VCaP (cell line): ENCODE data around the gene ANKS6.

ENCODE experiments used
- H3K27ac ChIP-seq: fragments of 450-650 bp; 2 replicates; pipeline ENCODE4 v1.5.1; 2017
- CTCF ChIP-seq: fragments of 450-650 bp; conservative IDR thresholded peaks from 2 replicates; pipeline ENCODE4 v1.5.1; 2017; ENCODE audit warnings: mild to moderate bottlenecking, moderate library complexity

Gene ANKS6

DNA sequence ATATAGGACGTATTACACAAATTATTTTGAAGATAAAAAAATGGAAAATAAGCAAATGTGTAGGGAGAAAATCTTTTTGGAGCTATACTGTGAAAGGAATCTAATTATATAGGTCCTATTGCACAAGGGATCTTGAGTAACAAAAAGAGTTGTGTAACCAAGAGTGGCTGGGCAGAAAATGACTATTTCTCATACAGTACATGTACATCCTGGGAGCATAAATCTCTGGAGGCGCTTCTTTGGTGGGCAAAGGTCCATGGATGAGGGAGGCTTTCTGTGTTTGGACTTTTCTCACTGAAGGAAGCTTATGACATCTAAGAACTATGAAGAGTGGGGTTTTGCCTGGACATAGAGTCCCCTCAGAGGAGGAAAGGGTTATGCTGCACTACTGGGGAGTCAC lies 29.8 kb downstream of the ANKS6 start:
- TF ChIP-seq CTCF: no peak
- no peak overlapping the region for H3K27ac ChIP-seq

DNA sequence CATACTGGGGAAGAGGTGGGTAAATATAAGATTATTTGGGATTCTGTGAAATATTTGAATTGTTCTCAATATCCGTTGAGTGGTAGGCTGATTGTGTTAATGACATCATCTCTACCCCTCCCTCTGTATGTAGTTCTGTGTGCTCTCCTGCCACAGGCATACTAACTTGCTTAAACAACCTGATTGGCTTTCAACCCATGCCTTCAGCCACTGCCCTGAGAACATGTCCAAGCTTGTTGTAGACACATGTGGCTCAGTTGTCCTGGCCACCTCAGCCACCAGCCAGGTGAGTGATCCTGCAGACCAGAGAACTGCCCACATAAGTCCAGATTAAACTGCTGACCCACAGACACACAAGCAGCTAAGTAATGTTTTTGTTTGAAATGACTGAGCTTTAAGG lies 31.1 kb downstream of the ANKS6 start:
- no peak overlapping the region for H3K27ac ChIP-seq
- TF ChIP-seq CTCF: no peak

- no peak overlapping the region for H3K27ac ChIP-seq
- TF ChIP-seq CTCF: no peak
Measured at GRCh38 chr9:98763986-98764745, 32.2 kb downstream of the ANKS6 start.

DNA sequence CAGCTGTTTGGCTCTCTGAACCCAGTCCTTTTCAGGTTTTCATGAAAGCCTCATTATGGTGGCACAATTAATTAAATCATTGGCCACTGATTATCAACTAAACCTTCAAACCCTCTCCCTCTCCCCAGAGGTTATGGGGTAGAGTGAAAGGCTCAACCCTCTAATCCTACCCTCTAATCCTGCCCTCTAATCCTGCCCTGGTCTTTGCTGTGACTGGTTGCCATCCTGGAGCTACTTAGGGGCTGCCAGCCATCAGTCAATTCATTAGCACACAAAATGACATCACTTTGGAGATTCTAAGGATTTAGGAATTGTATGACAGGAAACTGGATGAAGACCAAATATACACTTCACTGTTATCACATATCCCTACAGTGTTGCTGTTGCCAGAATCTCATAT lies 36.1 kb downstream of the ANKS6 start:
- no peak for TF ChIP-seq CTCF
- no peak overlapping the region for H3K27ac ChIP-seq

DNA sequence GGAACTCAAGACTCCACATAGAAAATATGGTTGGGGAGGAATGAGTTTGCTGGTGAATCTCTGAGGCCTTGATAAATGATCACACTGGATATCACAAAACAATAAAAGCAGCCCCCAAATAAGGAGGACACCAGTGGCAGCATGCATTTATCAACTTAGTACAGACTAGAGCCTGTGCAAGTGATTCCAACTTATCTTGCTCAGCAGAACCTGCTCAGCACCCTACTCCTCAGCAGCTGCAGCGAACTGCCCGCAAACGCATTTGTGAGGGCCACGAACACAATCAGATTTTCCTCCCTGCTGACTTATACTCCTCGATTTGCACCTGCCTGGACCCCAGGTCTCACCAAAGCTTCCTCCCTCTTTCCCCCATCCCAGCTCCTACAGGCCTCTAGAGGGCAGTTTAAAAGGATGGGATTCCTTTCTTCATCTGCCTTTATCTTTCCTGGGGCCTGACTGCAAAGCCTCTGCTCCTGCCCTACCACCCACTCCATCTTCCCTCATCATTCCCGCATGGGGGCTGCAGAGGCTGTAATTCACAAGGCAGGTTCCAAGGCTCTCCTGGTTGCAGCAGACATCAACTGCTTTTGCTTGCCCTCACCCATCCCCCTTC lies 41.2 kb downstream of the ANKS6 start:
- no peak for TF ChIP-seq CTCF

DNA sequence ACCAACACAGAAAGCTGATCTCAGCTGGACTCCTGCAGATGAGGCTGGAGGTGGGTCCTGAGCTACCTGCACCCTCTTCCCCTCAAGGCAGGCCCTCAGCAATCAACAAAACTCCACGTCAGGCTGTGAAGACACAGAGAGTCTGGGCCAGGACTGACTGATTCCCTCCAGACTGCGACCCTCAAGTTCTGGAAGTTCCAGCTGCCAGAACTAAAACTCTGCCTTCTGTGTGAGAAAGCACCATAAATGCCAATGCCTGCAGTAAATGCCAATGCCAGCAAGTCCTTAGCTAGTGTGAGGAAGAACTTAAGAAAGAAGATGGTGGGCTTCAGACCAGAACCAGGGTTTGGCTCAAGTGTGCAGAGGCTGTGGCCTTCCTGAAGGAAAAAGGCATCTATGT lies 45.1 kb downstream of the ANKS6 start:
- H3K27ac ChIP-seq: no peak overlapping the region
- no peak for TF ChIP-seq CTCF

More for the DNA sequence above, 41.2 kb downstream of the ANKS6 start:
- no peak overlapping the region for H3K27ac ChIP-seq

- no peak for TF ChIP-seq CTCF
- H3K27ac ChIP-seq: no peak overlapping the region
Measured at GRCh38 chr9:98750364-98751060, 45.8 kb downstream of the ANKS6 start.
